NK-92 (cell line): ENCODE measurements around the gene SYNJ2.

Experiments
- DNase-seq: peaks from one replicate; lab custom pipeline; 2025; ENCODE audit not compliant: unreplicated experiment; lab: John Stamatoyannopoulos, UW

SYNJ2 gene

DNA sequence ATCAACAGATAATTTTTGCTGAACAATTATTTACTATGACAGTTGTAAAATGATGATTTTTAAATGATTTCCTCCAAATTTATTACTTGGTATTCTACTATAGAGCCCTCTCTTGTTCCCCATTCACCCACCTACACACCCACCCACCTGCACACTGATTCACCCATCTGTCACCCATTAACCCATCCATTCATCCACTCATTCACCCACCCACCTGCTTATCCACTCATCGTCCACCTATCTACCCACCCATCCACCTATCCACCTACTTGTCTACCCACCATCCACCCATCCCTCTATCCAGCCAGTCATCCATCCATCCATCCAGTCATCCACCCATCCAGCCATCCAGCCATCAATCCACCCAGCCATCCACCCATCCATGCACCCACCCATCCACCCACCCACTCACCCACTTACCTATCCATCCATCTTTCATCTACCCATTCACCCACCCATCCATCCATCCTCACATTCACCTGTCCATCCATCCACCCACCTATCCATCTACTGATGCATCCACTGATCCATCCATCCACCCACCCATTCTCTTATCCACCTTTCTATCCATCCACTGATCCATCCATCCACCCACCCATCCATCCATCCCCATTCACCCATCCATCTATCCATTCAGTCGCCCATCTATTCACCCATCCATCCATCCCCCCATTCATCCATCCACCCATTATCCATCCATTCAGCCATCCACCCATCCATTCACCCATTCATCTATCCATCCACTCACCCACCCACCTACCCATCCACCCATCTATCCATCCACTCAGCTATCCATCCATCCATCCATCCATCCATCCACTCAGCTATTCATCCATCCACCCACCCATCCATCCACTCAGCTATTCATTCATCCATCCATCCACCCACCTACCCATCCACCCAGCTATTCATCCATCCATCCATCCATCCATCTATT, 72.0 kb downstream of the SYNJ2 start:
- no peak for DNase-seq

DNA sequence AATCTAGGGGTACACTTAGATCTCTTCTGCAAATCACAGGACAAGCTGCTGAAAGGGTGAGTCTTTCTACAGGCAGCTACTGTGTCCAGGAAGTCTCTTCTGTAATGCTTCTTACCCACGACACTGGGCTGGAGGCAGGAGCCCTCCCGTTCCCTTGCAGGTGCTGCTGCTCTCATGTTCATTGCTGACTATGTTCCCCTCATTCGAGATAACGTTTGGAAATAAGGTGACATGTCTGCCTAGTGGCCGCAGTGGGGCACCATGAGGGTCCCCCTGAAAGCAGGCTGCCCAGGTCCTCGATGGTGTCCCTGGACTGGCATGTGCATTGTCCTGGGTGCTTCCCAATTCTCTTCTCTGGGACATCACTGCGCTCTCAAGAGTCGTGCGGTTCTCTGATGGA, 74.7 kb downstream of the SYNJ2 start:
- no peak for DNase-seq

- DNase-seq = no peak
Measured at GRCh38 chr6:158056804-158057203, 75.1 kb downstream of the SYNJ2 start.

GRCh38 chr6:158057213-158057987, 75.7 kb downstream of the SYNJ2 start:
- DNase-seq = no peak

DNA sequence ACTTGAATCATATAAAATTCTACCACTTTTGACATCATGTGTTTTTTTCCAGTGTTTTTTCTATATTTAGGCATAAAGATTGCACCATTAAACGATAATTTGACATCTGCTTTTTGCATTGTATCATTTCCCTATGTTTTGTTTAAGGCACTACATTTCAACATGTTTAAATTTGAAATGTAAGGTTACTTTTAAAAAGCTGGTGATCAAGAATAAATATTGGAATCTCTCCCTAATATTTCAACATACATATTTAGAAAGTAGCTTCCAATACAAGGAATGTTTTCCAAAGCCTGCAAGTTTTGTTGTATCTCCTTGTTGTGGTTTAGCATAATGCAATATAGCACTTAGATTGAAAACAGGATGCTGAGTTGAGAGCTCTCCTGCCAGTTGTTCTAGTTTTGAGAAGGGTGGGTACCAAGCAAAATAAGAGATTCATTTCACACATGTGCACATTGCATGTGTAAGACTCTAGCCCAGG, 76.5 kb downstream of the SYNJ2 start:
- no peak for DNase-seq

- no peak for DNase-seq
Measured at GRCh38 chr6:158059108-158059507, 77.4 kb downstream of the SYNJ2 start.

DNA sequence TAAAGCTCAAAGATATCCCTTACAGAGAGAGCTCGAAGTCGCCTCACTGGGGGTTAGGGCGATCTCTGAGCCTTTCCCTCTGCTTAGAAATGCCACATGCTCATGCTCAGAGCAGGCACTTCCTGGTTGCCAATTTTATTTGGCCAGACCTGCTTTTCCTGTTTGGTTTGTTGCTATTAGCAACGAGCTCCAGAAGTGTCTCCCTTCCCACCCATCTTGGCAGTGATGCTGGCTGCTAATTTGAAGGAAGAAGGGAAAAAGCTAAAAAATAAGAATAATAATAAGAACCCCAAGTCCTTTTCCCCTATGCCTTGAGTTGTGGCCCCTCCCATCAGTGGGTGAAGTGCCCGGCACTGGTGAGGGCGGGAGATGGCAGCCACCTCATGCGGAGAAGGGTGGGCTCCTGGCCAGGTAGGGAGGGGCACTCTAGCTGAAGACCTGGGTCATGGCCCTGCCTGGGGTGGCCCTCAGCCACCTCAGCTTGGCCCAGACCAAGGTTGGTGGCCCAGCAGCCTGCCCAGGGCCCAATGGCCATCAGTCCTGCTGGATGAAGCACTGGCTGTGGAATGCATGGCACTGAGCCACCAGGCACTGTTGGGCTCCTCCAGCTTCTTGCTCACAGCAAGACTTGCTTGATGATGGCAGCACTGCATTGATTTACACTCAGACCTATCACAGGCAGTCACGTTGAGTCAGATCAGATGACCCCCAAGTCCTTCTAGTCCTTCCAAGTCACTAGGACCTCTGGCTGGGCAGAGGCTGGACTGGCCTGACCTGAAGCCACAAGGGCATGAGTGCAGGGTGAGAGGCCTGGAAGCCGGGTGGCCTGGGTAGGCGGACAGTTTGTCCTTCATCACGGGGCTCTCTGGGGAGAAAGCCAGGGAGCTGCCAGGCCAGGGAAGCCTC, 79.0 kb downstream of the SYNJ2 start:
- no peak for DNase-seq

DNA sequence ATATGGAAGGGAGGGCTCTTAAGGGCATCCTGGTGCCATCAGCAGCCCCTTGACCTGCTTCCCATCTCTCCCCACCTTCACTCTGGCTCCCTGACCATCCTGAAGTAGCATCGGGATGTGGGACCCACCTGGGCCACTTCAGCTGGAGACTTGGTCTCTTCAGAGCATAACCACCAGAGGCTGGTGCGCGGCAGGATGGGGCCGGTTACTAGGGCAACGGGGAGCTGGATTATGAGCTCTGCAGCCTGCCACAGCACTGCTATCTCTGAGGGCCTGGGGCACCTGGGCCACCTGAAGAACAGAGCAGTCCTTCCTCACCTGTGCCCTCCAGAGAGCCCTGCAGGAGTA, 79.7 kb downstream of the SYNJ2 start:
- no peak for DNase-seq

GRCh38 chr6:158061709-158062461, 80.2 kb downstream of the SYNJ2 start:
- no peak for DNase-seq

DNA sequence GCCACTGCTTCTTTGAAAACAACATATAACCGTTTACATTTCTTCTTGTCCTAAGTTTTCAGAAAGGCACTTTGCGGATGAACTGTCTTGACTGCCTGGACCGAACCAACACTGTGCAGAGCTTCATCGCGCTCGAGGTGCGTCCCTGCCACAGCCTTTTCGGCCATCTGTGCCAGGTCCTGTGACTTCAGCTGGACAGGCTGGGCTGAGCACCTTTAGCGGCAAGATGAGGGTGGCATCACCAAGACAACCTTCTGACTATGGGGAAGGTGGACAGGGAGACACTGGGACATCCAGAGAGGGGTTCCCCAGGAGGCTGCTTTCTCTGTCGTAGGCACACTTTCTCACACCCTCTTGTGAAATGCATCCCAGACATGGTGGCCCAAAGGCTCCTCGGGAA, 82.1 kb downstream of the SYNJ2 start:
- no peak for DNase-seq

- no peak for DNase-seq
Measured at GRCh38 chr6:158064725-158065251, 83.1 kb downstream of the SYNJ2 start.

GRCh38 chr6:158066136-158066781, 84.6 kb downstream of the SYNJ2 start:
- no peak for DNase-seq

GRCh38 chr6:158067436-158068015, 85.9 kb downstream of the SYNJ2 start:
- no peak for DNase-seq

DNA sequence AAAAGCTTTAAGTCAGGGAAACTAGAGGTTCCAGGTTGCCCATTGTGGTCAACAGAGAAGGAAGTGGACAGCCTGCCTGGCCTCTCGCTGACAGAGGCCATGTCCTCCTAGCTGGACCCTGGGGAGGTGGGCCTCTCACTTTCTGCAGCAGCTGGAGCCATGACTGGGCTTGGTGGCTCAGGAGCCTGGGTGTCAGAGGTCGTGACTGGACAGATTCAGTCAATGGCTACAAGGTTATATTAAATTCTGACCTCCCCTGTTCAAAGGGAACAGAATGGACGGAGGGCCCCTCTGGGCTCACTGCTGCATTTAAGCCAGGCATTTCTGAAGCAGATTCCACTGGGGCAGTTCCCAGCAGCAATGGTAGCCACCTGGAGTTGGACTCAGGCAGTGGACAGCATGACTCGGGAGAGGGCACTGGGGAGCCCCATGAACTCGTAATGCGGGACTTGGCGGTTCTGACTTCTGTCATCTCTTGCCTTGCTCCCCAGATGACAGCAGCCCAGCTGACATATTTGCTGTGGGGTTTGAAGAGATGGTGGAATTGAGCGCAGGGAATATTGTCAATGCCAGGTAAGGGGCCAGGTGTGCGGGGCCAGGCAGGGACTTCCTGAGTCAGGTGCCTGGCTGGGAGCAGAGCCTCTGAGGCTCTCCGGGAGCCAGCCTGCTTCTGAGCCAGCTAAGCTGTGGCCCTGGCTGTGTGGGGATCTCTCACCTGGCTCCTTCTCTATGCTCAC, 86.7 kb downstream of the SYNJ2 start:
- DNase-seq = no peak

- DNase-seq = no peak
Measured at GRCh38 chr6:158068893-158069799, 87.5 kb downstream of the SYNJ2 start.

GRCh38 chr6:158069800-158070195, 88.1 kb downstream of the SYNJ2 start:
- no peak for DNase-seq

- no peak for DNase-seq
Measured at GRCh38 chr6:158070513-158070912, 88.8 kb downstream of the SYNJ2 start.
